GM18526 (cell line): Measurements from ENCODE around the gene ABHD5.

Source experiments
- POLR2A ChIP-seq: IDR thresholded peaks from 3 replicates; pipeline ENCODE4 v1.6.1; 2011; ENCODE audit not compliant: insufficient read length; ENCODE audit errors: extremely low read depth

The ABHD5 gene

DNA sequence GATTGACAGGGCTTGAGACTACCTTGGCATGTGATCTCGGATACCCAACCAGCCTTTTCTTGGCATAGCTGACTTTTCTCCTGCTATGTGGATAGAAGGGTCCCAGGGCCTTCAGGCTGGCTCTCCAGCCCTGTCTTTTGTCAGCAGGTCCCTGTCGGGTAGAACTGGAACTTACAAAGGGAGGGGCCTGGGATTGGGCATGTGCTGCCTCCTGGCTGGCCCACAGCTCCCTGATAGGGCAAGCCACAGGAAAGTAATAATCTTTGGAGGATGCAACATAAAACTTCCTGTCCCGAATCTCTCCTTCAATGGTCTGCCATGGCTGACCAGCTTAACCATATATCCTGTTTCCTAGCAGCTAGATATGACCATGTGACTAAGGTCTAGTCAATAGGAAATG is 89.1 kb downstream of the ABHD5 start:
- TF ChIP-seq POLR2A: no peak

DNA sequence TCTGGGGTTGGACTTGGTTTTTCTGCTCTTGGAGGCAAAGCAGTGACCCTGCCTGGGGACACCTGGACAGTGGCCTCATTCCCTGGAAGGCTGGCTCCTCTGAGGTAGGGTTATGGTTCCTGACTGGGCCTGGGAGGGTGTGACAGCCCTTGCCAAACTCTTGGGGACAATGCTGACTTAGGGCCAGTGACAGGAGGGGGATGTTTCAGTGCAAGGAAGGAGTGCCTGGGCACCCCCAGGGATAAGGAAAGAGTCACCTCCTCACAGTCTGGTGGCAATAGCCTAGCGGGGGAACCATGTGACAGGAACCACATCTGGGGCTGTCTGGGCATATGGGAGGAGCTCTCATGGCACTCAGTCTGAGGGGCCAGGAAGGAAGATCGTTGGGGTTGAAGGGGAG is 91.8 kb downstream of the ABHD5 start:
- TF ChIP-seq POLR2A: no peak
